Nucleus accumbens (tissue), 56 donors: ENCODE measurements around the gene RTP4.

ENCODE experiments used
- DNase-seq, 56 donors: peaks; one replicate each; lab custom pipeline; 2025; lab: John Stamatoyannopoulos, UW

RTP4 gene

DNA sequence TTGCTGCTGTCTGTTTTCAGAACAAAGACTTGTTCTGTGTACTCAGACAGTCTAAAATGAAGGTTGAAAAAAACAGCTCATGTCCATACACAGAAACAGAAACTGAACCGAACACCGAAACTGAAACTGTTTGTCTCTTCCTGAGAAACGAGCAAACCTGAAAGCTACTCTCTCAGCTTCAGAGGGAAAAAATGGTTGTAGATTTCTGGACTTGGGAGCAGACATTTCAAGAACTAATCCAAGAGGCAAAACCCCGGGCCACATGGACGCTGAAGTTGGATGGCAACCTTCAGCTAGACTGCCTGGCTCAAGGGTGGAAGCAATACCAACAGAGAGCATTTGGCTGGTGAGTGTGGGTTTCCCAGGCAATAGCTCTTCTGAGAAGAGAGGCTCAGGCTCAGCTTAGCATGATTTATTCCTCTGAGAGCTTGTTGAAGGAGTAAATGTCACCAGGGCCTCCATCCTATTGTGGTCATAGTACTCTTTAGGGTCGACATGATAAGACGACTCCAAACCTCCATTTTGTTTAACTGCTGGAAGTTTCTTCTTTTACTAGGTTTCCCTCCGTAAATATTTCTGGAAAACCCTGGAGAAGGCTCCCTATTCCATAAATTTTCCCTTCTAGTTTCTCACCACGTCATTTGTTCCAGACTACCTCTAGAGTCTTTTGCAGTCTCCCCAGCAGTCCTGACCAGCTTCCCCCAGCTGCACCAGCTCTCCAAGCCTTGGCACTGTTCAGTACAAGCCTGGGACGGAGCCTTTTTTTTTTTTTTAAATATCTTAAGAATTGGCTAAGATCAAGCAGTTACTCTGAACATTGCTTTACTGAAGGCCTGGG is at the start of gene RTP4:
Gene RTP4 (plus strand): TSS at position 135 of the 838 bp plus-strand sequence. CDS start 57 bp downstream, at position 192.
- peak in 40 of 56 donors; percentile 3 to 65 (median 24) for DNase-seq

- peak in 27 of 56 donors; percentile 2 to 67 (median 11) for DNase-seq
These were observed 49.2 kb upstream of the RTP4 start for GRCh38 chr3:187318819-187319616.

GRCh38 chr3:187319699-187320302 is 48.4 kb upstream of the RTP4 start:
- DNase-seq = peak in 48 of 56 donors; percentile 5 to 86 (median 38)

DNA sequence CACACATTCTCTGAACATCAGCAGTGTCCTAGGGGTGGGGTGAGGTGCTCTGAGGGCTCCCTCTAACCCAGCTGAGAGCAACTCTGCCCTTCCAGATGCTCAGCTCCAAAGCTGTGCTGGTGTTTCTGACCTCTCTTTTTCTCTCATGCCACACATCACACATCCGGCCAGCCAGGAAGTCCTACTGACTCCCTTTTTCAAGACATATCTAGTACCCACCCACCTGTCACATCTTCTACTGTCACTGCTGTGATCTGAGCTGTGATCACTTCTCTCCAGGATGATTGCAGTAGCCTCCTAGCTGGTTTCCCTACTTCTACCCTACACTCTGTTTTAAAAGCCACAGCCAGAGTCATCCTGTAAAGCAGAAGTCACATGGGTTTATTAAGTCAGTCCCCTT is 46.4 kb upstream of the RTP4 start:
- no peak for DNase-seq

DNA sequence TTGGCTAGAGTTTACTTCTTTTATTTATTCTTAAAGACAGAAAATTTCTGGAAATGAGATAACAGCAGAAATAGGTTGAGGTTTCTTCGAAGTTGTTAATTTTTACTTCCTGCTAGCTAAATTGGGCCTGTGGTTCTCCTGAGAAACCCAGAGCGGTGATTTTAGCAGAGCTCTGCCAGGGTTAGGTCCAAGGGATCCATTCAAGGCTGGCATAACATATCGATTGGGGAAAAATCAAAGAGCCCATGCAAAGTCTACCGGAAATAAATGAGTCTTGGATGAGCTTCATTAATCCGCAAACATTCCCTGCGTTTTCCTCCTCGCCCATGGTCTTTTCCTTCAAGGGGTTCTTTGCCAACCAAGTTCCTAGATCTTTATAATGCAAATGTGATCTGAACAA is 45.9 kb upstream of the RTP4 start:
- DNase-seq = no peak

- no peak for DNase-seq
These were observed 45.1 kb upstream of the RTP4 start for GRCh38 chr3:187323091-187323490.

DNA sequence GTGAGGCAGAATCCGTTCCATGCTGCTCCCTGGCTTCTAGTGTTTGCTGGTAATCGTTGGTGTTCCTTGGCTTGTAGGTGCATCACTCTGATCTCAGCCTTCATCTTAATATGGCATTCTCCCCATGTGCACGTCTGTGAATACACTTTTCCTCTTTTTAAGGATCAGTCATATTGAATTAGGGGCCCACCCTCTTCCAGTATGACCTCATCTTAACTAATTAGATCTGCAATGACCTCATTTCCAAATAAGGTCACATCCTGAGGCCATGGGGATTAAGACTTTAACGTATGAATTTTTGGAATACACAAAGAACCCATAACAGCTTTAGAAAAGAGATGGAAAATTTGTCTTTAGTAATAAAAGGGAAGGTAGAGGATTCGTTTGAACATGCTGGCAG is 42.6 kb upstream of the RTP4 start:
- no peak for DNase-seq

- DNase-seq = no peak
These were observed 40.3 kb upstream of the RTP4 start for GRCh38 chr3:187327845-187328244.

DNA sequence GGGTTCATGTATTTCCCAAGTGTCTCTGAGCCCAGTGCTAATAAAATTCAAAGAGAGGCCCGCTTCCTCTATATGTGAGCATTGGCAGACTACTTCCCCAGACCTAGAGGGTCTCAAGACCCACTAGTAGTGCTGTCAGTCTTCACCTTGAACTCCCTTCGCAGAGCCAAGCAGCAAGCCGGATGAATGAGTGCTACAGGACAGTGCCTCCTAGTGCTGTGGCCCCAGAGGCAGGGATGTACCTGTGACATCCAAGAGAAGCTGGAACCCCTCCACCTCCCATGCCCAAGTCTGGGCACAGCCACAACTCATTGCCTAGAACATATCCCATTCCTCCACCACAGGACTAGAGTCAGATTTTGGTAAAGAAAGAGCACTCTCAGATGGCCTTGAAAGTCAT is 39.5 kb upstream of the RTP4 start:
- DNase-seq = no peak

DNA sequence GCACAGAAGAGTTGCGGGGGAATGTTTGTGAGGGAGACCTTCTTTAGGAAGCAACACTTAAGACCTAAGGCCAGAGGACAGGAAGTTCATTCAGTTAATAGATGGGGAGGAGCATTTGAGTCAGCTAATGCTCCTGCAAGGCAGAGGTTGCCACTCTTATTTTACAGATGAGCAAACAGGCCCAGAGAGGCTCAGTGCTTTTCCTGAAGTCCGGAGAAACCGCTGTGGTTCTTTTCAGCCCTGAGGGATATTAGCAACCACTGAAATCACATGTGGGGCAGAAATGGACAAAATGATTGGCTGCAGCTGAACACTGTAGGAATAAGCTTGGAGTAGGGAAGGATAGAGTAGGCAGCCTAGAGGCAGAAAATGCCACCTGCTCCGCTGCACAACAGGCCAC is 33.3 kb upstream of the RTP4 start:
- DNase-seq = no peak

- no peak for DNase-seq
These were observed 31.9 kb upstream of the RTP4 start for GRCh38 chr3:187336322-187336721.

- no peak for DNase-seq
These were observed 27.6 kb upstream of the RTP4 start for GRCh38 chr3:187340578-187340977.

- no peak for DNase-seq
These were observed 25.9 kb upstream of the RTP4 start for GRCh38 chr3:187342255-187342654.

DNA sequence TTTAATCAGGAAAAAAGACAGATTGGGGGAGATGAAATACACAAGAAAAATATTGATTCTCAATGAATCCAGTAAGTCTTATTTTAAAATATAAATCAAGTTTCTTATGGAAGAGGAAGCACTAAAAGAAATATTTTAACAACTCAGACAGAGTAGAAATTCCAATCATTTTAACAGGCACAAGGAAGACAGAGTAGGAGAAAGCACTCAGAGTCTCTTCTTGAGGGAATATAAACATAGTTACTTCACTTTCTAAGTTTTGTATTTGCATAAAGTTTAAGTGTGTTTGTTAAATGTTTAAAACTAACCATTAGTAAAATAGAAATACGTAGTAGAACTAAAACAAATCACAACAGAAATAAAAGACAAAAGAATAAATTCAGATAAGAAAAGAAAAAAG is 24.5 kb upstream of the RTP4 start:
- no peak for DNase-seq

GRCh38 chr3:187352581-187353575 is 15.3 kb upstream of the RTP4 start:
- no peak for DNase-seq

DNA sequence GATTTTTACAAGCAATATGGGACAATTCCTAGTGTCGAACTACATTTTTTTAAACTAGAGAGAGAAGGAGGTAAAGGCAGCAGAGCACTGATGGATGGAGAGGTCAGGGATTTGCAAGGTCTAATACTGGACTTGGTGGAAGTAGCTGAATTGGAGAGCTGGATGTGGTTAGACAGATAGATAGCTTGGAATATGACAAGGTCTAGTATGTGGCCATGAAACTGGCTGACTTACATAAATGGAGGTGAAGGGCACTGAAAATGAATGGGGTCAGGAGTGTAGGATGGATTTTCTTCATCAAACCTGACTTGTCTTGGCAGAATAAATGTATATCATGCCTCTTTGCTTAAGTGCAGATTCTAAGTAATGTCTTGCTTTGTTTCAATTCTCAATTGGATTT is 10.1 kb upstream of the RTP4 start:
- DNase-seq = no peak

DNA sequence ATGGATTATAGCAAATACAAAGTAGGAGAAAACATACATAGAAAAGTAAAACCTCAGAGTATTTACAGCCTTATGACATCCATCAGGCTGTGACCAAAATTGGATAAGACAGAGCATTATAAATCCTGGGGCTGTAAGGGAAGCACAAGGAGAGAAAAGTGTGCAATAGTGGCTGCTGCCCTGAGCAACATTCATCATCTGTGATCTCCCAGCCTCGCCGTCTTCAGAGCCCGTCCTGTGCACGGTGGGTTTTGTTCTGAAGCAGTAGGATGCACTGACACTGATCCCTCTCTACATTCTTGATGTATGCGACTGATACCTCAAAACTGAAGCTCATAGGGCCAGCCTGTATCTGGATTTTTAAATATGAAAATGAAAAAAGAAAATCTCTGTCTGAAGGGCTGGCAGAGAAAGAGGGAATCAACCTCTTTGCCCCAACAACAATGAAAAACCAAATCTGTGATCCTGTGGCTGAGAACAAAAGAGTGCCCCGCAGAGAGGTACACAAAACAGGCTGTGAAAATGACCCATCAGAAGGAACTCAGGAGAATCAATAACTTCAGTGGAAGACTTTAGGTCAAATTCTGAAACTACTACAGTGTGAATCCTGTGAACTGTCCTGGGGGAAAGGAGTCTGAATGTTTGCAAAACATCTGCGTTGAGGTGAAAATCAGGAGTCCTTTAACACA is 8.2 kb upstream of the RTP4 start:
- no peak for DNase-seq

GRCh38 chr3:187360596-187360995 is 7.6 kb upstream of the RTP4 start:
- peak in 3 of 56 donors; percentile 6 to 36 (median 6) for DNase-seq

GRCh38 chr3:187361835-187362234 is 6.3 kb upstream of the RTP4 start:
- no peak for DNase-seq
